NCI-H2029 treated with DMSO at 0.1 percent for 48 hours (cell line): ENCODE data around the gene NOTCH2.

Experiments
- DNase-seq: peaks from one replicate; lab custom pipeline; 2025; lab: John Stamatoyannopoulos, UW

The NOTCH2 gene

DNA sequence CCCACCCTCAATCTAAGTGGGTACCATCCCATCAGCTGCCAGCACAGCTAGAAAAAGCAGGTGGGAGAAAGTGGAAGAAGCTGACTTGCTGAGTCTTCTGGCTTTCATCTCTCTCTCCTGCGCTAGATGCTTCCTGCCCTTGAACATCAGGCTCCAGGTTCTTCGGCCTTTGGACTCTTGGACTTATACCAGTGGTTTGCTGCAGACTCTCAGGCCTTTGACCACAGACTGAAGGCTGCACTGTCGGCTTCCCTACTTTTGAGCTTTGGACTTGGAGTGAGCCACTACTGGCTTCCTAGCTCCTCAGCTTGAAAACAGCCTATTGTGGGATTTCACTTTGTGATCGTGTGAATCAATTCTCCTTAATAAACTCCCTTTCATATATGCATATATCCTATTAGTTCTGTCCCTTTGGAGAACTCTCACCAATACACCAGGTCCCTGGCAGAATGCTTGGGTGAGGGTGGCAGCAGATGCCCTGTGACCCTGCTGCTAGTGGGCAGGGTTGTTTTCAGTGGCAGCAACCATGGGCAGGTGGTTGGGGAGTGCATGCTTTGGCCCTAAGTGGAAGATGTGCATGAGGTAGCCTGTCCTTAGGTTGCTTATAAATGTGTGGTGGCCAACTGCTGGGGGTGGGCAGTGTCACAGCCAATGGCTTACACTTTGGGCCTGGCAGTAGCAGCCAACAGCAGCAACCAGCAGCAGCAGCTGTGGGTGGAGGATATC, 162.4 kb downstream of the NOTCH2 start:
- DNase-seq, result no peak

DNA sequence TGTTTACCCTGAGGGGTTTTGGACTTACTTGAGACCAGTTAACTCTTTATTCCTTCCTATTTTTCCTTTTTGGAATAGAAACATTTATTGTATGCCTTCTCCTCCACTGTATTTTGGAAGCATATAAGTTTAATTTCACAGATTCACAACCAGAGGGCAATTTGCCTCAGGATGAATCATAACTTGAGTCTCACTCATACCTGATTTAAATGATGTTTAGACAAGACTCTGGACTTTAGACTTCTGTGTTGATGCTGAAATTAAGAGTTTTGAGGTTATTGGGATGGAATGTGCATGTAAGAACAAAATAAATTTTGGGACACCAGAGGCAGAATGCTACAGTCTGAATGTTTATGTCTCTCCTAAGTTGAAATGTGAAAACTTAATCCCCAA, 166.0 kb downstream of the NOTCH2 start:
- no peak for DNase-seq

DNA sequence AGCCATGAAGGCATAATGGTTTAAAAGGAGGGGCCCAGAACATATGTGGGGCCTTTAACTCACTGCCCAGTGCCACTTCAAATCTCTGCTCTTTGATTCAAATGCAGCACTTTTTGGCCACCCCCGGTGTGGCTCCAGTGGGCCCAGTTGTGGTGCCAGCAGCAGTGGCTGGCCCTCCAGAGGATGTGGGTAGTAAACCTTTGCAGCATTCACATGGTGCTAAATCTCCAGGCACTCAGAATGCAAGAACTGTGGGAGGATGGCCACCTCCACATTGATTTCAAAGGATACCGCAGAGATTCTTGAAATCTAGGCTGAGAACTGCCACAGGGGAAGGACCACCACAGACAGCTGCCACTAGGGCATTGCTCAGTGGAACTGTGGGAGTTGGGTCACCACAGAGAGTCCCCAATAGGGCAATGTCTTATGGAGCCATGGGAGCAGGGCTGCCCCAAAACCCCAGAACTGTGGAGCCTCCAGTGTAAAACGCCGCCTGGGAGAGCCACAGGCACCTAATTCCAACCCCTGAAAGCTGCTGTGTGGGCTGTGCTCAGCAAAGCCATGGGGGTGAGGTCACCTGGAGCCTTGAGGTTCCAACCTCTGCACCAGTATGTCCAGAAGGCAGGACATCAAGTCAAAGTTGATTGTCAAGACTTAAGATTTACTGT, 166.6 kb downstream of the NOTCH2 start:
- DNase-seq, result no peak

DNA sequence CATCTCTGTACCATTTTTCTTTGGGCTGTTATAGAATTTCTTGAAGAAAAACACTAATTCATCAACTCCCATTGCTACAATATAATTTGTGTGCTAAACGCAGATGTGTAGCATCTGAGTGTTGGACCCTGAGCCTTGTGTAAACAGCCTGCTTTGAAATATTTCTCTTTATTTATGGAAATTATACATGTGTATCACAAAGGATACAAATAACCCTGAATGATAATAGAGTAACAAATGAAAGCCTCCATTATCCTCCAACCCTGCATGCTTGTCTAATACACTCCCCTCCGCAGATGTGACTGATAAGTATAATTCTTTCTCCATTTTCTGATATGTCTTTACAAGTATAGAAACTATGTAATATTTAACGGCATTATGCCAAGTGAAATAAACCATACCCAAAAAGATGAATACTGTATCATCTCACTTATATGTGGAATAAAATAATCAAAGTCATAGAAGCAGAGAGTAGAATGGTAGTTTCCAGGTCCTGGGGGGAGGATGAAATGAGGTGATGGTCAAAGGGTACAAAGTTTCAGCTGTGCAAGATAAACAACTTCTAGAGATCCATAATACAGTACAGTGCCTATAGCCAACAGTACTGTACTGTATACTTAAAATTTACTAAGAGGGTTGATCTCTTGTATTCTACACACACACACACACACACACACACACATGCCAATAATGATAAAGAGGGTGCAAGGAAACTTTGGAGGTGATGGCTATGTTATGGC, 170.3 kb downstream of the NOTCH2 start:
- no peak for DNase-seq

DNA sequence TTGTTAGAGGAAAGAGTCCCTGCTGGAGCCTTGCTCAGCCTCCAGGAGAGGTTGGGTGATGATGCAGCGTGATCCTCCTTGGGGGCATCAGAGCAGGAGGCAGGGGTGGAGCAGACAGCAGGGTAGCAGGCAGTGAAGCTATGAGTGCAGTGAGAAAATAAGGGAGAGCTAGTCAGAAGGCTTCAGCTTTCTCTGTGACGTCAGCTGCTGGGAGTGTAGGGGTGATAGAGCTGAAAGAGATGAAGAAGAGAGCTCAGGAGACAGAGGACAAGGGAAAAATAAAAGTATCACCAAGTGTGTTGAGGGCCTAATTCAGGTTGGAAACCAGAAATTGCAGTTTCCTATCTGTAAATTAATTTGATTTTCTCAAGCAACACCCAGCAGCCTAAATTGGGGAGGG, 170.9 kb downstream of the NOTCH2 start:
- DNase-seq, result no peak

DNA sequence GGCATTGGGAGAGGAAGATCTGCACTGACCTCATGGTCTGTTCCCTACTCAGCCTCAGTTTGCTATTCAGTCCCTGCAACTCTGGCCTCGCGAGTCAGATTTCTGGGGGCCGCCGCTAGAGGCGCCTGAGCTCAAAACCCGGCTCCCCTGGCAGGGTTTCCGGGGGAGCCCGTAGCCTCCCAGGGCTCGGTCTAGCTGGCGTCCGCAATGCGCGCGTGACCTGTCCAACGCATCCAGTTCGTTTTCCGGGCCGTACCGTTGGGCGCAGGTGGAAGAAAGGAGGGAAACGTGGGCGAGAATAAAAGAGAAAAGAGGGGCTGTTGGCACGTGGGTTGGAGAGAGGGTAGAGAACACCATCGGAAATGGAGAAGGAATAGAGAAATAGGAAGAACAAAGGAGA, 173.2 kb downstream of the NOTCH2 start, which contains the start of gene ADAM30:
Gene ADAM30, minus strand, starts transcription at position 213 of the 400 bp plus-strand sequence. Its CDS starts 179 bp downstream, at position 34.
- no peak for DNase-seq

DNA sequence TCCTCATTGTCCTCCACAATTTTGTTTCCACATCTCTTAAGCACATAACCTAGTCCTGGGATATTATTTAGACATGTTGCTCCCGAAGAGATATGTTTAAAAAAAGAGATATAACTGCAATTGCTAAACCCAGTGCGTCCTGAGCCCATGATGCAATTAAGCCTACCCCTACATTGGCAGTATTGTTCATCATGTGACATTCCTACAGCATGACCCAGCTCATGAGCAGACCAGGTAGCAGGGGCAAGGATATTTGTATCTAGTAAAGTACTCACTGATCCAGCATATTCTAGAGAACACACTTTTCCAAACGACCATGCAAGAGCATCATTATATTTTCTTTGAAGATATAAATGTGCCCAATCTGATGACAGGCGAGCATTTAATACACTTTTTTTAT, 174.4 kb downstream of the NOTCH2 start:
- no peak for DNase-seq

DNA sequence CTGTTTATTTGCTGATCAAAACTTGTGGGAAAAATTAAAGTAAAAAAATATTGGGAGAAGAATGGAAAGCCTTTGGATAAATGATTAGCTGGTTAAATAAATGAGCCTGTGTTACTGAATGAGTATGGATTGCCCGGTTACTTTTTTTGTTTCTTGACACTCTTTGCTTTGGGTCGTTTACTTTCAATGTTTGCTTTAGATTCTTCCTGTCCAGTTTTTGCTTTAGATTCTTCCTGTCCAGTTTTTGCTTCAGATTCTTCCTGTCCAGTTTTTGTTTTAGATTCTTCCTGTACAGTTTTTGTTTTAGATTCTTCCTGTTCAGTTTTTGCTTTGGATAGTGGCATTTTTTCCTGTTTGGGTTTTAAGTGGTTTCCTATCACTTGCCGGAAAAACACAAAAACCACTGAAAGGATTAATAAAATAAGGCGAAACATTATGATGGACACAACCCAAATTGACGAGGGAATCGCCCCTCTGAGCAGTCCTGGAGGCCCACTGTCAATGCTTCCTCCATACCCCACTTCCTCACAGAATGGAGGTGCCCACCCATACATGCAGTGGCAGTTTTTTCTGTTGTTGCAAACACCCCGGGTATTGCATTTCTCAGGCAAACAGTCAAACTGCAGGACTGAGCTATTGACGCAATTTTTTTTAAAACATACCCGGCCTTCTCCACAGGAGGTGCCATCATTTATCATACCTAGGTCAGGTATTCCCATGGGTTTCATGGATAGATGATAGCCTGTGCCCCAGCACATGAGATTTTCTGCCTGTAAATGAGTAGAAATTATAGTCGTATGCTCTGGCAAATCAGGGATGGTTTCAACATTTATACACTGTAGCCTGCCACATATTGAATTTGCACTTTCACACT, 175.4 kb downstream of the NOTCH2 start:
- no peak for DNase-seq

DNA sequence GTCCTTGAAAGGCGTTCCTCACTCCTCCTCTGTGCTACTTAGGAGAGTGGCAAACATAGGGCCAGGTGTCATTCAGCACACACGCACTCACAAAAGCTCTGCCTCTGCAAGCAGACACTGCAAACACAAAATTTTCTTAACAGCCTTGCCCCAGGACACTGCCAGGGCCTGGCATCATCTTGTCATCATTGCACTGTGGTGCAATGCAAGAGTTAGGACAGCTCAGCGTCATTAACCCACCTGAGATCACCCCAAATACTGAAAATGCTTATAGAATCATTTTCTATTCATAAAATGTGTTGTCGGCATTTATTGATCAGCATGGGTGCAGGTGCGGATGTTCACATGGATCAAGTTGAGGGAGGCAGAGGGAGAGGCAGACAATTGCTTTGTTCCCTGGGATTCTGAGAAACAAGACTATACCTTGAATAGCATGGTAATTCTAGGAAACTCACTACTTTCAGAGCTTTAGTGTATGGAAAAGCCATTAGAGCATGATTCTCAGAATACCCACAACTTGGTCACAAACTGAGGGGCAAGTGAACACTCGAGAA, 176.1 kb downstream of the NOTCH2 start:
- no peak for DNase-seq

DNA sequence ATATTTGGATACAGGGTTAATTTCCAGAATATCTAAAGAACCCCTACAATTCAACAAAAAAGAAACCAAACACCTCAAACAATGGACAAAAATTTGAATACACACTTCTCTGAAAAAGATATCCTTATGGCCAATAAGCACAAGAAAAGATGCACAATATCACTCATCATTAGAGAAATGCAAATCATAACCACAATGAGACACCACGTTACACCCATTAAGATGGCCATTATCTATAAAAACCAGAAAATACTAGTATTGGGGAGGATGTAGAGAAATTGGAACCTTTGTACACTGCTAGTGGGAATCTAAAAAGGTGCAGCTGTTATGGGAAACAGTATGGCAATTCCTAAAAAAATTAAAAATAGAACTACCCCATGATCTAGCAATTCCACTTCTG, 178.1 kb downstream of the NOTCH2 start:
- no peak for DNase-seq

DNA sequence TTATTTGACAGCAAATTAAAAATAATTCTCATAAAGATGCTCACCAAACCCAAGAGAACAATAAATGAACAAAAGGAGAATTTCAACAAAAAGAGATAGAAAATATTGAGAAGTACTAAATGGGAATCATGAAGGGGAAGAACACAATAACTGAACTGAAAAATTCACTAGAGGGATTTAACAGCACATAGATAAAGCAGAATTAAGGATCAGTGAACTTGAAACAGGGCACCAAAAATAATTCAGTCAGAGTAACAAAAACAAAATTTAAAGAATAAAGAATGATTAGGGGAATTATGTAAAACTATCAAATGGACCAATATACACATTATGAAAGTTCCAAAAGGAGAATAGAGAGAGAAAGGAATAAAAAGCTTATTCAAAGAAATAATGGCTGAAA, 181.0 kb downstream of the NOTCH2 start:
- no peak for DNase-seq

DNA sequence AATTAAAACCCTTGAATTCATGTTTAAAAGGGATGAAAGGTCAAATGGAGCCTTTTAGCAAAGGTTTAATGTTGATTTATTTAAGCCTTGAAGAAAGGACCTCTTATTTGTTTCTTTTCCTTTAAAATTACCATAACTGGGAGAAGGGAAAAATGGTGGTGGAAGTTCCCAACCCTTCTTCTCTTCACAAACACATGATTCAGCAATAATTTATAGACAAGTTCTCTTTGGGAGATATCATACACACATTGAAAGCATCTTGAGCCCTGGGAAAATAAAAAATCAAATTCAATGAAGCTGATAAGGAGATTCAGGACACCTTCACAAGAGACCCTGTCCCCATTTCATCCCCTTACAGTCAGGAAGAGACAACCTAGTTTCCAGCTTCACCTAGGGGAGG, 182.0 kb downstream of the NOTCH2 start:
- DNase-seq, result no peak

DNA sequence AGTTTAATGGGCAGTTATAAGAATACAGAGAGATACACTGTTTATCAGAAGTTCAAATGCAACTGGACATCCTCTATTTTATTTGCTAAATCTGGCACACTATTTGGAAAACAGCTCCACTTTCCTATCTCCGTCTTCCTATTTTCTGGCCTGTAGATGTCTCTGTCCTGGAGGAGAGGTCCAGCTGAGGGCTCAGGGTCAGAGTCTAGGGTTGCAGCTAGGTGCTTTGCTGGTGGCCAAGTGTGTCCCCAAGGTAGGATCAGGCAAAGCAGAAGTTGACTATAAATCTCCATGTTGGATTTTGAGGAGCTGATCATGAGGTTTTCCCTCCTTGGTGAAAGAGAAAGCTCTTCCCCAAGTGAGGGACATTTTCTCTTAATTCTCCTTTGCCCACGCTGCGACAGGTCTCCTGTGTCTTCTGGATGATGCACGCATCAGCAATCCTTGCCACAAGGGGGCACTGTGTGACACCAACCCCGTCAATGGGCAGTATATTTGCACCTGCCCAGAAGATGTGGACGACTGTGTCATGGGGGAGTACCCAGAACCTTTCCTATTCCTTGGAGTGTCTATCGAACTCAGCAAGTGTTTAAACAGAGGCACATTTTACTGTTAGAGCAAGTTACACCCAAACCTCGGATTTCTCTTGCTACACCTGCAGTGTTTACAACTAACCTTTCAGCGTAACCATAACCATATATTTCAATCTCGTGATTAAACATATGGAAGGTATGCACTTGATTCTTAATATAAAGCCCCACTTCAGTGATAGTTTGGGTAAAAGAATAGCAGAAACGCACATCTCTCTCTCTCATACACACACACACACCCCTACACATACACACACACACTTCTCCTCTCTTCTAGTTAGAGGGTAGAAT, 183.3 kb downstream of the NOTCH2 start:
- peak; percentile 32 for DNase-seq

DNA sequence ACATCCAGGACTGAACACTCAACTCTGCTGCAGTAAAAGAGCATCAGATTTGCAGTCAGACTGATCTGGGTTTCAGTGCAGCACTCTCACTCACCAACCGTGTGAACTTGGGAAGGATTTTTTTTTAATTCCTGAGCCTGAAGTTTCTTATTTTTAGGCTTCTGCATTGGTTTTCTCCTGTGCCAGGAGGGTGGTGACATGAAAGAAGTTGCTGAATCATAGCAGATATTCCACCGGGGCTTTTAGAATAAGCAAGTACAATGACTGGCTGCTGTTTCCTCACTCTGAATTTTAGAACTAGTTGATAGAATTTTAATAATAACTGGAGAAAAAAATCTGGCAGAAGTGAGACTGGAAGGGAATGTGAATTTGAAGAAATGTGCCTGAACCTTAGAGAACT, 184.8 kb downstream of the NOTCH2 start:
- DNase-seq, result no peak

DNA sequence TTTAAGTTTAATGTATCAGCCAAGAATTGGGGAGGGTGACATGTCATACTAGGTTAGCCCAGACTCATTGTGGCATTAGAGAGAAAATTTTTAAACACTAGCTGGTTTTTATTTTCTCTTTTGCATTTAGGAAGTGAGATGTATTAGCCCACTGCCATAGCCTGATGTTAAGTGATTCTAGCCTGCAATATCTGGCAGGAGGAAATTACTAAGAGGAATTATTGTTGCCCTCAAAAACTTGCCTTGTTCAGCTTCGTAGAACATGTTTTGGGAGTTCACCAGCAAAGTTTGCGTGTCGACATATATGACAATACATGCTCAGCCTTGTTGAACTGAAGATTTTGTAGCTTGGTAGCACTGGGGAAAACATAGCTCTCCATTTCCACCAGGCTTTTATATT, 185.6 kb downstream of the NOTCH2 start:
- no peak for DNase-seq

DNA sequence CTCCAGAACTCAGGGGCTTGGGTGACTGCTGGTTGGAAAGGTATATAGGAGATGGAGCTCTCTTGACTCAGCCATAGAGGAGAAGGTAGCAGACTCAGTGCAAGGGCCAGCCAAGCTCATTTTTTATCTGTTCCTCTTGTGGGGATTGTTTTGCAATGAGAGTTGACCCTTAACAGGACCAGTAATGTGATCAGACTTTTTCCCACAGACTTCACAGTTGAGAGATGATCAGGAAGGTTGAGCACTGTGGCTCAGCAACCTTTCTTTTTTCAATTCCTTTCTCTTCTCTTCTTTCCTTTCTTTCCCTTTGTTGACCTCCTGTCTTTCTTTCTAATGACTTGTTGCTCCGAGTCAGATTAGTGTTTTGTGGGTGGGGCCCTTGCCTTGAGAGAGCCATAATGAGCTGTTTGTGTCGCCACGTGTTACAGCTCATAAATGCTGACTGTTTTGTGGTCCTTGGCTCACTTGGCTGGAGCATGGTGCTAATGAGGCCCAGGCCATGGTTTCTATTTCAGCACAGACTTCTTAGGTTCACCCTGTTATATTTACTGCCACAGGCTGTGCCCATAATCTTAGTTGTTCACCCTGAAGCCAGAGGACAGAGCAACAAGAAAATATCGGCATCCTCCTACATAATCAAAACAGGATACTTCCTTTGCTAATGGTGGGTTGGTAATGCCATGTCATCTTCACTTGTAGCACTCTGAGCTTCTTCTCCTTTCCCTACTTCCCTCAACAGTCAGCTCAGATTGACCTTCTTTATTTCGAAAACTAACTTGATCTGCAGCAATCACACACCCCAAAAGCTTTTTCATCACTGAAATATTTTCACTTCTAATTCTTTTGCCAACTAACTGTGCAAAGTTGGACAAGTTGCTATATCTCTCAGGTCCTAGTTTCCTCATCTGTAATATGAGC, 187.1 kb downstream of the NOTCH2 start:
- no peak for DNase-seq

DNA sequence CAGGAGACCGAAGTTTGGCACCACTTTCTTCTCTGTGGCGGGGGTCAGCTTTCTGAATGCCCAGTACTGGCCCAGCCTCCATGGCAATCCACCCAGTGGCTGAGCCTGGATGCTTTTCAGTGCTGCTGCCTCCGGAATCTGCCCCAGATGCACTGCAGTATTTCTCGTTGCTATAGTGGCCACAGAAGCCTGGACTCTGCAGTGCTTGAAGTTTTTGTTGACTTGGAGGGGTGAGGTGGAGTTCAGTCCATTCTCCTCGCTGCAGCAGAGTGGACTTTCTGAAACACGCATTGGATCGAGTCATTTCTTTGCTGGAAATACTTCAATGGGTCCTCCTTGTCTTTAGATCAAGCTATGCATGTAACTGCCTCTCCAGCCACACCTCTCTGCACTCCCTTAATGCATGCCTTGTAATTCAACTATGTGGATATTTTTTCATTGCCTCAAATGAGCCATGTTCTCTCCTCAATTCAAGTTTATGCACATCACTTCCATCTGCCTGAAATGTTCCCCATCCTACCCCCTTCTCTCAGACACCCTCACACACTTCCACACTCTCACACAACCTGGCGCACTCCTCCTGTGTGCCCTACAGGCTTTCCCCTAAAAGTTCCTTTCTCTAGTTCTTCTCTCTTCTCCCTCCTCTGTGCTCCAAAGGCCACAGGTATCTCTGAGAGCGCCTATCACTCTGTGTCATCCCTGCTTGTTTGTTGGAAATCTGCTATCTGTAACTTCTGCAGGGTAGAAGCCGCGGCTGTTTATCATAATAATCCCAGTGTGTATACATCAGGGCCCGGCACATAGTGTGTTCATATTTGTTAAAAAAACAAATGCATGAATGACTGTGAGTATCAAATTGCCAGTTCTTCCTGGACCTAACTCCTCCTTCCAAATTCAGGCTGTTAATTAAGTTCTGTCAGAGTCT, 189.7 kb downstream of the NOTCH2 start:
- no peak for DNase-seq

DNA sequence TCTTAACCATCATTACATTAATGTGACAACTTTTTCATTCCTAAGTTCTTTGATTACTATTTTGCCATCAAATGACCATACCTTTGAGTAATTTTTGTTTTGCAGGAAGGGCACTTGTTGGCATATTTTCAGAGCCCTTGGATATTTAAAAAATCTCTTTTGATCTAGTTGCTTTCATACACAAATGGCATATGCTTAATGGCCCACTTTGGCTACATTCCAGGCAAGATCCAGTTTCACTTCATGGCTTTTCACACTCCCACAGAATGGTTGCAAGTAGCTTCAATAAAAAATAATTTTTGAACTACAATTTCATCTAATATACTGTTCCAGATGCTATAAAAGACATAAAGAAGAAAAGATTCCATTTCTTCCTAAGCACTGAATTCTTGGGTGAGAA, 191.3 kb downstream of the NOTCH2 start:
- DNase-seq, result peak; percentile 38

DNA sequence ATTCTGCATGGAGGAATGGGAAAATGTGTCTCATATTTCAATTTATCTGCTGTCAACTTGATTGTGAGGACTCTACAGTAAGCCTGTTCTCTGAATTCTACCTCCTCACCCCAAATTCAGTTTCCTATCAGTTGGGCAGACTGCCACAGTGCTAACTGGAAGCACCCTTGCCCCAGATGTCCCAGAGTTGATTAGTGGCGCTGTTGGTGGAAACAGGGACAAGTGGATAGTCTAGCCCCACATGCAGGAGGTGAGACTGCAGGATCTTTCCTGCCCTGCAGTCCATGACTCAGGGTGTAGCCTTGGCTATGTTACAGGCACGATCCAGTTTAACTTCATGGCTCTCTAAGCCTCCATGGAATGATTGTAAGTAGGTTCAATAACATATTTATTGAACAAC, 195.3 kb downstream of the NOTCH2 start:
- DNase-seq, result no peak
